Fibroblast of lung (primary cell): ENCODE data around the gene YPEL4. TPM values are rescaled to one million over a fixed set of nuclear protein-coding genes. Genes with fewer than 3 reads are reported as not detected.

Experiments used
- DNase-seq, 2 donors: peaks; one replicate each; pipeline versions ENCODE4 v3.0.0 to v3.0.0-alpha.2; 2010; ENCODE audit warnings: low read depth in 2 of 2
- H2AFZ ChIP-seq: 2 replicates; pipeline ENCODE4 v1.5.1; 2012; ENCODE audit warnings: low read length, control low read depth, inconsistent platforms
- H3K27ac ChIP-seq: 2 replicates; pipeline ENCODE4 v1.5.1; 2011; ENCODE audit warnings: low read length, control low read depth; ENCODE audit not compliant: insufficient read depth
- H3K27me3 ChIP-seq: 2 replicates; pipeline ENCODE4 v1.5.1; 2011; ENCODE audit warnings: mild to moderate bottlenecking, low read length; ENCODE audit not compliant: control insufficient read depth, insufficient read depth
- H3K36me3 ChIP-seq: 2 replicates; pipeline ENCODE4 v1.5.1; 2011; ENCODE audit warnings: low read length; ENCODE audit not compliant: control insufficient read depth, insufficient read depth
- H3K4me1 ChIP-seq: 2 replicates; pipeline ENCODE4 v1.5.1; 2011; ENCODE audit warnings: low read length; ENCODE audit not compliant: control insufficient read depth, insufficient read depth; ENCODE audit errors: extremely low read depth
- H3K4me2 ChIP-seq: 2 replicates; pipeline ENCODE4 v1.5.1; 2011; ENCODE audit warnings: low read length, control low read depth; ENCODE audit not compliant: insufficient read depth; ENCODE audit errors: extremely low read depth
- H3K4me3 ChIP-seq, 4 experiments: fragments of 200-600 bp in 1 of 4; sonication (generic) in 1 of 4; replicated peaks in 1 of 4; 2 replicates each; pipeline ENCODE4 v1.5.1; 2011 to 2016; ENCODE audit warnings: low read length in 4 of 4, low read depth in 3 of 4, mild to moderate bottlenecking in 3 of 4, control low read depth in 2 of 4, inconsistent platforms in 1 of 4, mixed read lengths in 1 of 4; ENCODE audit not compliant: insufficient read depth in 1 of 4; ENCODE audit errors: control extremely low read depth in 1 of 4
- H3K79me2 ChIP-seq: 2 replicates; pipeline ENCODE4 v1.5.1; 2012; ENCODE audit warnings: mild to moderate bottlenecking, low read length, inconsistent platforms; ENCODE audit not compliant: control insufficient read depth, insufficient read depth
- H3K9ac ChIP-seq: 2 replicates; pipeline ENCODE4 v1.5.1; 2011; ENCODE audit warnings: mild to moderate bottlenecking, low read length, control low read depth; ENCODE audit not compliant: insufficient read depth
- H3K9me3 ChIP-seq: 2 replicates; pipeline ENCODE4 v1.5.1; 2012; ENCODE audit warnings: low read depth, low read length; ENCODE audit not compliant: control insufficient read depth, insufficient read depth
- H4K20me1 ChIP-seq: 2 replicates; pipeline ENCODE4 v1.5.1; 2011; ENCODE audit warnings: low read length; ENCODE audit not compliant: control insufficient read depth, insufficient read depth; ENCODE audit errors: extremely low read depth
- CTCF ChIP-seq, 2 donors: IDR thresholded peaks in 1 of 2; conservative IDR thresholded peaks in 1 of 2; 1 replicate in 1 of 2; 2 replicates in 1 of 2; pipeline ENCODE4 v1.5.1; 2011 to 2012; ENCODE audit warnings: low read length in 2 of 2, control low read depth in 1 of 2, inconsistent platforms in 1 of 2, low read depth in 1 of 2, mild to moderate bottlenecking in 1 of 2
- EZH2 ChIP-seq: IDR thresholded peaks from 2 replicates; pipeline ENCODE4 v1.5.1; 2012; ENCODE audit warnings: low read length, control low read depth, mild to moderate bottlenecking; ENCODE audit errors: missing control alignments
- polyA plus RNA-seq, 2 donors: library from polyadenylated mRNA; depleted of rRNA in 1 of 2; stranded (reverse) in 1 of 2; unstranded in 1 of 2; fragments of >200 nt; gene quantifications; 2 replicates each; pipeline ENCODE4 v1.2.1, GENCODE V29; 2011 to 2012; ENCODE audit warnings: missing spikeins in 1 of 2
- total RNA-seq: library from RNA; depleted of rRNA; stranded (reverse); fragments of >200 nt; gene quantifications from 2 replicates; pipeline ENCODE4 v1.2.1, GENCODE V29; 2014

YPEL4 gene
- total and polyA plus RNA-seq, 2 donors (not counting 1 experiment from before 2014, with no cell fraction given), result 0.59 to 2.3 TPM

- TF ChIP-seq EZH2 (no peak), CTCF (conservative IDR thresholded peaks at IDR 0.05 in 1 of 2, IDR thresholded peaks at IDR 0.05 in 1 of 2; ENCODE audit: low read depth in 1 of 2, low read length in 2 of 2) (no peak)
- H3K27me3 ChIP-seq, result peaks cover 4% of the 10 kb centered on the region
- peak overlapping the region; percentile 93 for H3K27ac ChIP-seq
- peak overlapping the region; percentile 86 to 93 (median 89) for H3K4me3 ChIP-seq
- no peaks in the 10 kb centered on the region for H3K36me3 ChIP-seq
- no peak for DNase-seq
- H3K9ac ChIP-seq, result peak overlapping the region; percentile 86
- H3K9me3 ChIP-seq, result no peaks in the 10 kb centered on the region
- H3K4me1 ChIP-seq, result peaks cover 12% of the 10 kb centered on the region
- no peak overlapping the region for H2AFZ ChIP-seq
- no peaks in the 10 kb centered on the region for H4K20me1 ChIP-seq
- peaks cover 34% of the 10 kb centered on the region for H3K79me2 ChIP-seq
- H3K4me2 ChIP-seq, result peak overlapping the region; percentile 99
These were observed 10.8 kb downstream of the YPEL4 start for GRCh38 chr11:57638811-57639320.

GRCh38 chr11:57638005-57638781 lies 11.5 kb downstream of the YPEL4 start:
- Histone ChIP-seq H3K9ac (peak overlapping the region; percentile 86), H3K27ac (peak overlapping the region; percentile 93), H2AFZ (peak overlapping the region; percentile 94), H3K4me1 (peaks cover 12% of the 10 kb centered on the region), H3K4me2 (peak overlapping the region; percentile 99), H3K27me3 (peaks cover 6% of the 10 kb centered on the region), H4K20me1 (no peaks in the 10 kb centered on the region), H3K4me3 (peak overlapping the region; percentile 86 to 93 (median 89)), H3K9me3 (no peaks in the 10 kb centered on the region), H3K79me2 (peaks cover 34% of the 10 kb centered on the region), H3K36me3 (no peaks in the 10 kb centered on the region)
- DNase-seq, result peak; percentile 84 to 85
- TF ChIP-seq EZH2 (no peak), CTCF (conservative IDR thresholded peaks at IDR 0.05 in 1 of 2, IDR thresholded peaks at IDR 0.05 in 1 of 2; ENCODE audit: low read depth in 1 of 2, low read length in 2 of 2) (no peak)

- Histone ChIP-seq H3K9me3 (no peaks in the 10 kb centered on the region), H3K4me3 (peak overlapping the region; percentile 86 to 93 (median 89)), H3K79me2 (peaks cover 33% of the 10 kb centered on the region), H3K4me1 (peaks cover 12% of the 10 kb centered on the region), H3K9ac (no peak overlapping the region), H3K4me2 (peak overlapping the region; percentile 95), H3K27me3 (peaks cover 6% of the 10 kb centered on the region), H2AFZ (peak overlapping the region; percentile 94), H3K27ac (peak overlapping the region; percentile 93), H4K20me1 (no peaks in the 10 kb centered on the region), H3K36me3 (no peaks in the 10 kb centered on the region)
- TF ChIP-seq EZH2 (no peak), CTCF (conservative IDR thresholded peaks at IDR 0.05 in 1 of 2, IDR thresholded peaks at IDR 0.05 in 1 of 2; ENCODE audit: low read depth in 1 of 2, low read length in 2 of 2) (no peak)
- DNase-seq, result no peak
These were observed 12.1 kb downstream of the YPEL4 start for GRCh38 chr11:57637626-57638004.
